ENCODE data around the gene DCAF4L1.

- no peak for TF ChIP-seq POLR2A (IDR thresholded peaks at IDR 0.05; ENCODE audit: low read length)
- TF ChIP-seq GATA1 (IDR thresholded peaks at IDR 0.05; ENCODE audit: low read depth, low read length), result no peak
These were observed 47.5 kb upstream of the DCAF4L1 start for GRCh38 chr4:41933997-41934503.

All from erythroblast (primary cell).